ENCODE data around the gene PARD3B.

GRCh38 chr2:204625135-204625534 lies 79.9 kb downstream of the PARD3B start:
- TF ChIP-seq, protein P1, sequence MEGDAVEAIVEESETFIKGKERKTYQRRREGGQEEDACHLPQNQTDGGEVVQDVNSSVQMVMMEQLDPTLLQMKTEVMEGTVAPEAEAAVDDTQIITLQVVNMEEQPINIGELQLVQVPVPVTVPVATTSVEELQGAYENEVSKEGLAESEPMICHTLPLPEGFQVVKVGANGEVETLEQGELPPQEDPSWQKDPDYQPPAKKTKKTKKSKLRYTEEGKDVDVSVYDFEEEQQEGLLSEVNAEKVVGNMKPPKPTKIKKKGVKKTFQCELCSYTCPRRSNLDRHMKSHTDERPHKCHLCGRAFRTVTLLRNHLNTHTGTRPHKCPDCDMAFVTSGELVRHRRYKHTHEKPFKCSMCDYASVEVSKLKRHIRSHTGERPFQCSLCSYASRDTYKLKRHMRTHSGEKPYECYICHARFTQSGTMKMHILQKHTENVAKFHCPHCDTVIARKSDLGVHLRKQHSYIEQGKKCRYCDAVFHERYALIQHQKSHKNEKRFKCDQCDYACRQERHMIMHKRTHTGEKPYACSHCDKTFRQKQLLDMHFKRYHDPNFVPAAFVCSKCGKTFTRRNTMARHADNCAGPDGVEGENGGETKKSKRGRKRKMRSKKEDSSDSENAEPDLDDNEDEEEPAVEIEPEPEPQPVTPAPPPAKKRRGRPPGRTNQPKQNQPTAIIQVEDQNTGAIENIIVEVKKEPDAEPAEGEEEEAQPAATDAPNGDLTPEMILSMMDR (IDR thresholded peaks at IDR 0.05 in 2 of 3, conservative IDR thresholded peaks at IDR 0.05 in 1 of 3; ENCODE audit: control insufficient read depth in 2 of 3, extremely low read depth in 1 of 3, insufficient read depth in 1 of 3, low read depth in 3 of 3, low read length in 3 of 3) = no peak
- TF ChIP-seq MYB (IDR thresholded peaks at IDR 0.05; ENCODE audit: borderline replicate concordance, low read depth, low read length) (no peak), SRF (IDR thresholded peaks at IDR 0.05; ENCODE audit: low read depth in 2 of 2, low read length in 2 of 2) (no peak), POLR2AphosphoS2 (IDR thresholded peaks at IDR 0.05; ENCODE audit: low read depth, low read length) (no peak)
- TF ChIP-seq, protein P2, sequence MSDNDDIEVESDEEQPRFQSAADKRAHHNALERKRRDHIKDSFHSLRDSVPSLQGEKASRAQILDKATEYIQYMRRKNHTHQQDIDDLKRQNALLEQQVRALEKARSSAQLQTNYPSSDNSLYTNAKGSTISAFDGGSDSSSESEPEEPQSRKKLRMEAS (IDR thresholded peaks at IDR 0.05; ENCODE audit: low read depth, low read length) = no peak
